Anterior cingulate cortex (tissue), 58 donors: ENCODE measurements around the gene SPG7.
A peak's percentile ranks its signal among the peaks of the same experiment; 100 is the strongest.

Experiments used
- DNase-seq, 58 donors: peaks; one replicate each; lab custom pipeline; 2025; lab: John Stamatoyannopoulos, UW

SPG7 gene

GRCh38 chr16:89510526-89510925 lies 2.3 kb downstream of the SPG7 start:
- no peak for DNase-seq

DNA sequence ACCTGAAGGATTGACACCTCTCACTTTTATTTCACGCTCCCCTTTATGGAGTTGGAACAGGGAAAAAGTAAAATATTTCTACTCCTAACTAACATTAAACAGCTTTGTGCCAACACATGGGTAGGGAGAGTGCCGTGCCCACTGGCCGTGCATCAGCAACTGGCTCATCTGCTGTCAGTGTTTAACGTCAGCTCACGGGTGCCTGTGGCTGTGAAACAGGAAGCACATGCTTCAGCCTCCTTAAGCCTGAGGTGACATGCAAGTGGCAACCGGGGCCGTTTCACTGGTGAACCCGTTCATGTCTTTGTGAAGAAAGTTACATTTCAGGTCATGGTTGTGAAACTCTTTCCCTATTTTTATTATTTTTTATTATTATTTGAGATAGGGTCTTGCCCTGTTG lies 3.2 kb downstream of the SPG7 start:
- no peak for DNase-seq

- no peak for DNase-seq
Observed at GRCh38 chr16:89512453-89512852, 4.2 kb downstream of the SPG7 start.

DNA sequence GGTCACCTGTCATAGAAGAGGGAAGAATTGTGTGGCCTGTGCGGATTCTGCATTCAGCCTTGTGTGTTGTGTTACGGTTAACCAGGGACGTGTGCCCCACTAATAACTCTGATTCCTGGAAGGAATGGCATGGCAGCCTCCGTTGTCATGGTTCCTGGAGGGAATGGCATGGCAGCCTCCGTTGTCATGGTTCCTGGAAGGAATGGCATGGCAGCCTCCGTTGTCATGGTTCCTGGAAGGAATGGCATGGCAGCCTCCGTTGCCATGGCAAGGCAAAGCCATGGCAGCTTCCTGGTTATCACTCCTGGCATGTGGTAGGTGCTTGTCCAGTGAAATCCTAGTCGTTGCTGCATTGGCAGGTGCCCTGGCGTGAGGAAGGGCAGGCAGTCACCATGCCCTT lies 8.9 kb downstream of the SPG7 start:
- peak in 7 of 58 donors; percentile 4 to 67 (median 28) for DNase-seq

- DNase-seq, result no peak
Observed at GRCh38 chr16:89519881-89520280, 11.7 kb downstream of the SPG7 start.

- DNase-seq, result no peak
Observed at GRCh38 chr16:89522287-89522686, 14.1 kb downstream of the SPG7 start.

GRCh38 chr16:89523680-89524344 lies 15.6 kb downstream of the SPG7 start:
- no peak for DNase-seq

GRCh38 chr16:89525146-89525913 lies 17.1 kb downstream of the SPG7 start:
- DNase-seq, result no peak

DNA sequence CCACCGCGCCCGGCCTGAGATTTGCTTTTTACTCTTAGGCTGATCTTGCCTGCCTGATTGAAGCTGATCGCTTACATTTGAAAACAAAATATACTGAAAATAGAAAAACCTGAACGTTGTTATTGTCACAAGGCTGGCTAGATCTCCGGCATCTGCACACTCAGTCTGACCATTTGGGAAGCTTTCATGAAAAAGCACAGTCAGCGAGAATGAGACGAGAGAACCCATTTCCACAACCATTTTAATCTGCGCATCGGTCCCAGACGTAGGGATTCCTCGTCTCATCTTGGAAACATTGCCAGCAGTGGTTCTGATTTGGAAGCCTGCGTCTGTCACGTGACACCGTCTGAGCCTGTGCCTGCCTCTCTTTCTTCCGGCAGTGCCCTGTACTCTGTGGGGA lies 20.9 kb downstream of the SPG7 start:
- no peak for DNase-seq

DNA sequence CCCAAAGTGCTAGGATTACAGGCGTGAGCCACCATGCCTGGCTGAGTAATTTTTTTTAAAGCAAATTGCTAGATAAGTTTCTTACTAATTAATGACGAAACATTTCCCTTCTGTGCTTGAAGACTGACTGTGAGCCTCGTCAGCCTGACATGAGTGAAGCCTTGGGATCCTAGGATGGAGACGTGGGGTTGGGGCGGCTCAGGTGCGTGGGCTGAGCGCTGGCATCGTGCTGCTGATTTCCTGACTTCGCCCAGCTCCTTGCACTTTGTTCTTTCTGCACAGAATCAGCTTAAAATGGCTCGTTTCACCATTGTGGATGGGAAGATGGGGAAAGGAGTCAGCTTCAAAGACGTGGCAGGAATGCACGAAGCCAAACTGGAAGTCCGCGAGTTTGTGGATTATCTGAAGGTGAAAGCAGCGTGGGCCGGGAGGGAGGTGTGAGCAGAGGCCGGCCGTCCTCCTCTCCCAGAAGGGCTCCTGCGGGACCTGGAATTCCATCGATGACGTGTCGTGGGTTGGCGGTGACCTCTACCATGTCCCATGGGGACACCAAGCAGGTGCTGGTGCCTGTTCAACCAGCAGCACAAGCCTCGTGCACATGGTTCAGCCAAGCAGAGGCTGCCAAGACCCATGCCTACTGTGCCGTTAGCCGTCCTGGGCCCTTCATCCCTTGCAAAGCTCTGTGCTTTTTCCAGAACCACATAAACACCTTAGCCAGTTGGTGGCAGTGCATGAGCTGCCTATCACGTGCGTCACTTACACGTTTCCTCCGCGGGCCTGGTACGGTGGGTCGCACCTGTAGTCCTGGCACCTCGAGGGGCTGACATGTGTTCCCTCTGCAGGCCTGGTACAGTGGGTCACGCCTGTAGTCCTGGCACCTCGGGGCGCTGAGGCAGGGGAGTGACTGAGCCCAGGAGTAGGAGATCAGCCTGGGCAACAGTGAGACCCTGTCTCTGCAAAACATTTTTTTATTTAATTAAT lies 22.5 kb downstream of the SPG7 start:
- peak in 1 of 58 donors; percentile 19 for DNase-seq

DNA sequence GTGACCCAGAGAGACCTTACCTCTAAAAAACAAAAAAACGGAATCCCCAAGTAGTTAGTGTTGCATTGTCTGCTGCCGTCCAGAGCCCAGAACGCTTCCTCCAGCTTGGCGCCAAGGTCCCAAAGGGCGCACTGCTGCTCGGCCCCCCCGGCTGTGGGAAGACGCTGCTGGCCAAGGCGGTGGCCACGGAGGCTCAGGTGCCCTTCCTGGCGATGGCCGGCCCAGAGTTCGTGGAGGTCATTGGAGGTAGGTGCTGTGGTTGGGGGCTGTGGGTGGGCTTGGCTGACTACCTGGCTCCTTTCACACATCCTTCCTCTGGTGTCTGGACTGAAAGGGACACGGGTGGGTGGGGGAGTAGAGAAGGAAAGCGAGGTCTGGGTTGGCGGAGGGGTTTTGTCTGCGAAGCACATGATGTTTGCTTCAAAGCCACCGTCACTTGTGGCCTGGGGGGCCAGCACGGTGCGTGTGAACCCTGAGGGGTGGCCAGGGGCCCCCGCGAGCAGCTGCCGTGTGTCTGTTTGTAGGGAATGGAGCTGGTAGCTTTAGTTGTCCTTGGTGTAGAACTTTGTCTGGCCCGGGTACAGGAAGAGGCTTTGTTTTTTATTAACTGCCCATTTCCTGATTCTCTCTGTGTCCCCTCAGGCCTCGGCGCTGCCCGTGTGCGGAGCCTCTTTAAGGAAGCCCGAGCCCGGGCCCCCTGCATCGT lies 23.8 kb downstream of the SPG7 start:
- no peak for DNase-seq

DNA sequence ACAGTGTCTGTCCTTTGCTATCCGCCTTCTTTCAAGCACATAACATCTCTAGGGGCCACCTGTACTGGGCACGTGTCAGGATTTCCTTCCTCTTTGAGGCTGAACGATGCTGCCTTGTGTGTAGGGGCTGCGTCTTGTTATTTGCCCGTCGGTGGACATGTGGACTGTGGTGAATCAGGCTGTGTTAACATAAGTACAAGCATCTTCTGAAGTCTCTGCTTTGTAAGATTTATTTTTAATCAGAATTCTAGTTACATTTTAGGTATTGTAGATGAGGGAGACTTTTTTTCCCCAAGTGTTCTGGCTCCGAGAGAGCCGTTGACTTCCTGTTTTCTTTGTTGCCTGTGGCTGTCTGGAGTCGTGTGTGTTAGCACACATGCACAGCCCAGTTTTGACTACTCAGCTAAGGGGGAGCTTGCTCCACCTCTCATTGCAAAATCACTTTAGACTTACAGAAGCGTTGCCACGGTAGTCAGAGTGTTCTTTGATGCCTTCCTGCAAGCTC lies 26.1 kb downstream of the SPG7 start:
- peak in 24 of 58 donors; percentile 8 to 60 (median 26) for DNase-seq

GRCh38 chr16:89536371-89536770 lies 28.2 kb downstream of the SPG7 start:
- DNase-seq, result no peak

- peak in 54 of 58 donors; percentile 5 to 82 (median 54) for DNase-seq
Observed at GRCh38 chr16:89536886-89537548, 28.8 kb downstream of the SPG7 start.

DNA sequence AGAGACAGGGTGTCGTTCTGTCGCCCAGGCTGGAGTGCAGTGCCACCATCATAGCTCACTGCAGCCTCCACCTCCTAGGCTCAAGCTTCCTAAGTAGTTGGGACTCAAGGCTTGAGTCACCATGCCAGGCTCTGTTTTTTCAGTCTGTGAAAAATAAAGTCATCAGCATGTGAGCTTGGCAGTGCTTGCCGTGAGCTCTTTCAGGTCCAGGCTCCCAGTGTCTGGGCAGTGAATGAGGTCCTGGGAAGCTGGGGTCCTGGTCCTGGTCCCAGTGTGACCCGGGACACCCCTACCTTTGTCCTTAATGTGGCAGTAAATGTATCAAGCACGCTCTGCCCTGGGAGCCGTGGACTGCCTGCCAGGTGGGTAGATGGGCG lies 29.3 kb downstream of the SPG7 start:
- peak in 14 of 58 donors; percentile 5 to 57 (median 39) for DNase-seq

- DNase-seq, result no peak
Observed at GRCh38 chr16:89538286-89538685, 30.1 kb downstream of the SPG7 start.

DNA sequence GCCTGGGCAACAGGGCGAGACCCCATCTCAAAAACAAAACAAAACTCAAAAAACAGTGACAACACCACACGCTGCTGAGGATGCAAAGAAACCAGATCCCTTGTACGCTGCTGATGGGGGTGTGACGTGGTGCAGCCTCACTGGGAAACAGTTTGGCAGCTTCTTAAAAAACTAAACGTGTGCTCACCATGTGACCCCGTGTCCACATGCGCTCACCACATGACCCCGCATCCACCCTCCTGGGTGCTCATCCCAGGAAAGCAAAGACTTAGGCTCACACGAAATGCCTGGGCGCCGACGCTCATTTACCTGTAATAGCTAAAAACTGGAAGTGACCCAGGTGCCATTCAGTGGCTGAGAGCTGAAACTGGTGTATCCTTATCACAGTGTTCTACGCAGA lies 32.4 kb downstream of the SPG7 start:
- DNase-seq, result no peak

- DNase-seq, result no peak
Observed at GRCh38 chr16:89541792-89542191, 33.6 kb downstream of the SPG7 start.

GRCh38 chr16:89544113-89544512 lies 35.9 kb downstream of the SPG7 start:
- no peak for DNase-seq

- no peak for DNase-seq
Observed at GRCh38 chr16:89544713-89545043, 36.5 kb downstream of the SPG7 start.
